Ectodermal cell (in vitro differentiated cells): ENCODE measurements around the gene ANKRD13A.
"Not testable (repeated sequence)": the region's sequence is repeated elsewhere in the genome, so short reads cannot be mapped to it uniquely, and the experiment has no call there.

Experiments used
- H3K27ac ChIP-seq: 2 replicates; pipeline ENCODE4 v1.7.0; 2013; ENCODE audit warnings: mild to moderate bottlenecking, low read depth, low read length; ENCODE audit not compliant: insufficient read depth, poor library complexity, severe bottlenecking
- H3K27me3 ChIP-seq: 2 replicates; pipeline ENCODE4 v1.7.0; 2013; ENCODE audit warnings: mild to moderate bottlenecking, low read length; ENCODE audit not compliant: insufficient read depth, control insufficient read depth, poor library complexity, severe bottlenecking
- H3K36me3 ChIP-seq: one replicate; pipeline ENCODE4 v1.7.0; 2013; ENCODE audit warnings: low read length; ENCODE audit not compliant: control insufficient read depth, insufficient read depth
- H3K4me1 ChIP-seq: one replicate; pipeline ENCODE4 v1.7.0; 2013; ENCODE audit warnings: low read length; ENCODE audit not compliant: control insufficient read depth, insufficient read depth
- H3K4me3 ChIP-seq: 2 replicates; pipeline ENCODE4 v1.7.0; 2013; ENCODE audit warnings: low read depth, low read length, control low read depth; ENCODE audit not compliant: insufficient read depth
- H3K9me3 ChIP-seq: 2 replicates; pipeline ENCODE4 v1.7.0; 2013; ENCODE audit warnings: mild to moderate bottlenecking, low read length, moderate library complexity; ENCODE audit not compliant: control insufficient read depth
- WGBS, 2 experiments: methylation state at CpG; one replicate each; pipeline ENCODE4 v1.1.7; 2013; ENCODE audit warnings: missing lambda C conversion rate in 2 of 2; 5-methylcytosine and 5-hydroxymethylcytosine counted together

The ANKRD13A gene

GRCh38 chr12:110059651-110060000 lies 60.4 kb downstream of the ANKRD13A start:
- no peaks in the 10 kb centered on the region for H3K36me3 ChIP-seq
- H3K9me3 ChIP-seq = no peaks in the 10 kb centered on the region
- no peaks in the 10 kb centered on the region for H3K4me1 ChIP-seq
- 89 to 95% methylated on average over 2 of the region's 2 CpGs for WGBS, 2 experiments
- no peak overlapping the region for H3K4me3 ChIP-seq
- H3K27me3 ChIP-seq = peaks cover 4% of the 10 kb centered on the region
- no peak overlapping the region for H3K27ac ChIP-seq

DNA sequence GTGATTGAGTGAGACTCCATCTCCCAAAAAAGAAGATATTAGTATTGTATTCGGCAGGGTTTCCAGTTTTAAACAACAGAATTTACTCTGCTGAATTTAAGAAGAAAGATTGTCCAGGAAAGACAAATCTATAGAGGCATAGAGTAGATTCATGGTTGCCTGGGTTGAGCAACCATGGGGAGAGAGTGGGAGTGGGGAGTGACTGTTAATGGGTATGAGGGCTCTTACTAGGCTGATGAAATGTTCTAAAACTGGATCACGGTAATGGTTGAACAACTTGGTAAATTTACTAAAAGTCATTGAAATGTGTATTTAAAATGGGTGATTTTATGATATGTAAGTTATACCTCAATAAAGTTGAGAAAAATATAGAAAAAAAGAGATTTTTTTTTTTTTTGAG lies 63.0 kb downstream of the ANKRD13A start:
- H3K27ac ChIP-seq = no peak overlapping the region
- no peaks in the 10 kb centered on the region for H3K4me1 ChIP-seq
- peaks cover 4% of the 10 kb centered on the region for H3K27me3 ChIP-seq
- H3K9me3 ChIP-seq = no peaks in the 10 kb centered on the region
- H3K36me3 ChIP-seq = no peaks in the 10 kb centered on the region
- no peak overlapping the region for H3K4me3 ChIP-seq
- 97 to 98% methylated on average over 2 of the region's 2 CpGs for WGBS, 2 experiments

DNA sequence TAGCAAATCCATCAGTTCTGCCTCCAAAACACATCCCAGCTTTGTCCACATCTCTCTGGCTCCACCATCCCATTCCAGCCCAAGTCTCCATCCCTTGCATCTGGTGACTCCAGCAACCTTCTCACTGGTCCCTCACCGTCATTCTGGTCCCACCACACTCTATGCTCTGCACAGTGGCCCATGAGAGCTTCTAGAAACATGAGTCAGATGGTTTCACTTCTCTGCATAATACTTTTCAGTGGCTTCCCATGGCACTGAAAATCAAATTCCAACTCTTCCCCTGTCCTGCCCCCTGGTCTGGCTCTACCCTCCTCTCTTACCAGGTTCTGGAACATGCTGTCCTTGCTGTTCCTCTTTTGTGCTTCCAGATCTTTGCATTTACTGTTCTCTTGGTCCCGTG lies 66.3 kb downstream of the ANKRD13A start:
- no peaks in the 10 kb centered on the region for H3K9me3 ChIP-seq
- no peak overlapping the region for H3K4me3 ChIP-seq
- no peaks in the 10 kb centered on the region for H3K27me3 ChIP-seq
- WGBS, 2 experiments = 92 to 93% methylated on average over 2 of the region's 2 CpGs
- no peaks in the 10 kb centered on the region for H3K4me1 ChIP-seq
- H3K27ac ChIP-seq = no peak overlapping the region
- H3K36me3 ChIP-seq = no peaks in the 10 kb centered on the region

DNA sequence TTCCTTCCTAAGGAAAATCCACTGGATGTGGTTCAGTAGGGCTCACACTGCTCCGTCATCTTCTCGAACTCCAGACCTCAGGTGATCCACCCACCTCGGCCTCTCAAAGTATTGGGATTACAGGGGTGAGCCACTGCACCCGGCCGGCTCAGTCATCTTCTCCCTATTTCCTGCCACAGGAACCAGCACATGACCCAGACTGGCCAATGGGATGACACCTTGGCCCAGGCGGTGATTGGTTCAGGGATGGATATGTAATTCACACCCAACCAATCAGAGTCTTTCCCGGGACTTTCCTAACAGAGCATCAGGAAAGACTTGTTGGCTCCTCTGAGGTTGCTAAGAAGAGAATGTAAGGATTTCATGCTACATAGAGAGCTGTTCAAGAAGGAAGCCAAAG lies 68.3 kb downstream of the ANKRD13A start:
- Histone ChIP-seq H3K4me1 (no peaks in the 10 kb centered on the region), H3K27ac (no peak overlapping the region), H3K9me3 (no peaks in the 10 kb centered on the region), H3K4me3 (no peak overlapping the region), H3K27me3 (no peaks in the 10 kb centered on the region), H3K36me3 (no peaks in the 10 kb centered on the region)
- WGBS, 2 experiments = 93% methylated on average over 7 of the region's 7 CpGs

GRCh38 chr12:110068115-110068514 lies 68.9 kb downstream of the ANKRD13A start:
- not testable (repeated sequence) for H3K4me1 ChIP-seq, H3K9me3 ChIP-seq, H3K4me3 ChIP-seq, H3K27me3 ChIP-seq, H3K36me3 ChIP-seq, H3K27ac ChIP-seq
- 93 to 94% methylated on average over 9 of the region's 9 CpGs for WGBS, 2 experiments

DNA sequence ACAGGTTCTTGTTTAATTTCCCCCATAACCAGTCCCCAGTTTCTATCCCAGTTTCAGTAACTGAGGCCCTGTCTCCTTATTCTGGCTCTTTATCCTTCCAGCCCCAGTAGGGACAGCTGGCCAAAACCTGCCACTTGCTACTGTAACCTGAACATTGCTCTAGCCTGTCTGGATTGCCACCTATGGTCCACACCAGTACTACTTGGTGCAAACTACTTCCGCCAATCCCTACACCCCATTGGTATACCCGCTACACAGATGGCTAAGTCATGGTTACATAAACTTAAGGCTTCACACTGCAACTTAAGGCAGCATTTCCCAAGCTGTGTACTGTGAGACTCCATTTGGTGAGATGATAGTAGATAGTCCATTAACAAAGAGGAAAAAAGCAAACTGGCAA lies 69.4 kb downstream of the ANKRD13A start:
- Histone ChIP-seq H3K4me1 (no peaks in the 10 kb centered on the region), H3K36me3 (no peaks in the 10 kb centered on the region), H3K27ac (no peak overlapping the region), H3K9me3 (no peaks in the 10 kb centered on the region), H3K4me3 (no peak overlapping the region), H3K27me3 (no peaks in the 10 kb centered on the region)
- WGBS, 2 experiments = 89 to 100% methylated on average over 2 of the region's 2 CpGs

GRCh38 chr12:110071504-110071903 lies 72.3 kb downstream of the ANKRD13A start:
- Histone ChIP-seq H3K27me3 (no peaks in the 10 kb centered on the region), H3K36me3 (no peaks in the 10 kb centered on the region), H3K27ac (no peak overlapping the region), H3K4me1 (no peaks in the 10 kb centered on the region), H3K9me3 (no peaks in the 10 kb centered on the region), H3K4me3 (no peak overlapping the region)

- Histone ChIP-seq H3K36me3 (no peaks in the 10 kb centered on the region), H3K4me3 (no peak overlapping the region), H3K9me3 (no peaks in the 10 kb centered on the region), H3K27ac (no peak overlapping the region), H3K4me1 (no peaks in the 10 kb centered on the region), H3K27me3 (no peaks in the 10 kb centered on the region)
- WGBS, 2 experiments = 89 to 92% methylated on average over 3 of the region's 3 CpGs
Observed at GRCh38 chr12:110071967-110072366, 72.7 kb downstream of the ANKRD13A start.

GRCh38 chr12:110072636-110073035 lies 73.4 kb downstream of the ANKRD13A start:
- H3K9me3 ChIP-seq, H3K4me3 ChIP-seq, H3K4me1 ChIP-seq, H3K36me3 ChIP-seq, H3K27me3 ChIP-seq, H3K27ac ChIP-seq: not testable (repeated sequence)
- WGBS, 2 experiments = 94% methylated on average over 8 to 9 of the region's 9 CpGs

- WGBS, 2 experiments = 84 to 86% methylated on average over 19 of the region's 19 CpGs
- no peaks in the 10 kb centered on the region for H3K4me1 ChIP-seq
- H3K9me3 ChIP-seq = no peaks in the 10 kb centered on the region
- H3K27ac ChIP-seq = no peak overlapping the region
- H3K27me3 ChIP-seq = no peaks in the 10 kb centered on the region
- H3K36me3 ChIP-seq = no peaks in the 10 kb centered on the region
- no peak overlapping the region for H3K4me3 ChIP-seq
Observed at GRCh38 chr12:110073049-110073831, 74.0 kb downstream of the ANKRD13A start.

- Histone ChIP-seq H3K4me1 (no peaks in the 10 kb centered on the region), H3K9me3 (no peaks in the 10 kb centered on the region), H3K4me3 (no peak overlapping the region), H3K36me3 (no peaks in the 10 kb centered on the region), H3K27me3 (no peaks in the 10 kb centered on the region), H3K27ac (no peak overlapping the region)
- WGBS, 2 experiments = 94% methylated on average over 5 of the region's 5 CpGs
Observed at GRCh38 chr12:110074089-110074488, 74.9 kb downstream of the ANKRD13A start.
